Stimulated activated CD8-positive, alpha-beta memory T cell treated with anti-CD3 and anti-CD28 coated beads, Interleukin-15, amount 100 ng/mL, for 48 hours (primary cell): Measurements from ENCODE around the gene IQCB1.
"Not testable (repeated sequence)": the region's sequence is repeated elsewhere in the genome, so short reads cannot be mapped to it uniquely, and the experiment has no call there.

Experiments used
- DNase-seq, 2 donors: peaks; one replicate each; pipeline ENCODE4 v3.0.0-alpha.2; 2020; ENCODE audit warnings: low read depth in 2 of 2

The IQCB1 gene

DNA sequence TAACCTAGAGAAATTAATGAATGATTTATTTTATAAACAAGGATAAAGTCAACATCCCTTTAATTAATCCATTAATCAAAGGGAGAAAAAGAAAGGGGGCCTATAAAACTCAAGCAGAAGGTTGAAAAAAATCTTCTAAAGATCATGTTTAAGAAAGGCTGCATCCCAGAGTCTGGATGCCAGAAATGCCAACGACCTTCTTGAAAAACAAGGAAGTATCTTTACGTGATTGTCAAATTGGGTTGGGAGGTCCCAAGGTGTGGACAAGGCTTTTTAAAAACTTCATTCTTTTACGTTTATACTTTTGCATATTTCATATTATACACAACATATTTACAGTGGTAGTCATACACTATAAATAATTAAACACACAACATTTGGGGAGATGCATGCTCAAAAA, 86.9 kb downstream of the IQCB1 start:
- DNase-seq, result no peak

DNA sequence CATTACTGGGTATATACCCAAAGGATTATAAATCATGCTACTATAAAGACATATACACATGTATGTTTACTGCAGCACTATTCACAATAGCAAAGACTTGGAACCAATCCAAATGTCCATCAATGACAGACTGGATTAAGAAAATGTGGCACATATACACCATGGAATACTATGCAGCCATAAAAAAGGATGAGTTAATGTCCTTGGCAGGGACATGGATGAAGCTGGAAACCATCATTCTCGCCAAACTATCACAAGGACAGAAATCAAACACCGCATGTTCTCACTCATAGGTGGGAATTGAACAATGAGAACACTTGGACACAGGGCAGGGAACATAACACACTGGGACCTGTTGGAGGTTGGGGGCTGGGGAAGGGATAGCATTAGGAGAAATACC, 91.8 kb downstream of the IQCB1 start:
- DNase-seq, result not testable (repeated sequence)

DNA sequence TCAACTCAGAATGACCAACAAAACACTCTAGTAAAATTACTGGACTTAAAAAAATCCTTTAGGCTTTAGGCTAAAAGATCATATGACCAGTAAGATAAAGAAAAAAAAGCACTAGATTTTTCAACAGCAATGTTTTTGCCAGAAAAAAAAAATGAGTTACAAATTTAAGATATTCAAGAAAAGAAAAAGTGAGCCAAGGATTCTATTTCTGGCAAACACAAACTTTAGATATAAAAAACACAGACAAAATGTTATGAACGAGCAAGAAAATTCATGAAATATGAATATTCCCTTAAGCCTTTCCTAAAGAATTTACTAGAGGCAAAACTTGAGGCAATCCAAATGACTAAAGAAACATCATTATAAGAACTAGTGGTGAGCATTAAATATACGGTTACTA, 94.0 kb downstream of the IQCB1 start:
- DNase-seq, result no peak

DNA sequence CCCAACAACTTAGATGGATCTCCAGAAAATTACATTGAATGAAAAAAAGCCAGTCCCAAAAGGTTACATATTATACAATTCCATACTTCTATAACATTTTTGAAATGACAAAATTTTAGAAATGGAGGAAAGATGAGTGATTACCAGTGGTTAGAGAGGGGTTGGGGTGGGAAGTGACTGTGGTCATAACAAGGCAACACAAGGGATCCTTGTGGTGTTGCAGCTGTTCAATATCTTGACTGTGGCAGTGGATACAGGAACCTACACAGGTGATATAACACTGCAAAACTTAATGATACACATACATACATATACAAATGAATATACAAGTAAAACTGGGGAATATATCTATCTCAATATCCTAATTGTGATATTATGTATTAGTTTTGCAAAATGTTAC, 95.0 kb downstream of the IQCB1 start:
- DNase-seq, result no peak

DNA sequence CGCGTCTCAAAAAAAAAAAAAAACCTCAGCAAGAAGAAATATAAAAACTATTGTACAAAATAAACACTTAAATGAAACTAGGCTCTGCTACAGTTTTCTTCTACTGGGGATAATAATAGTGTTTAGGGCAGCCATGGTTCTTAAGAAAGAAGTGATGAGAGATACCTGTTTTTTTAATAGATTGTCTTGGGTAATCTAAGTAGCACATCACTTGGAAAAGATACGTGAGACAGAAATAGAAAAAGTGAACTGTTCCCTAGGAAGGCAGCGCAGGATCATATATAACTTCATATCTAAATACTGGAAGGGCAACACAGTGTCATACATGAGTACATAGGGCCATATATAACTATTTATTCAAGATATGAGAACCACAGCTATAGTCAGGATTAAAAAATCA, 97.2 kb downstream of the IQCB1 start:
- no peak for DNase-seq

DNA sequence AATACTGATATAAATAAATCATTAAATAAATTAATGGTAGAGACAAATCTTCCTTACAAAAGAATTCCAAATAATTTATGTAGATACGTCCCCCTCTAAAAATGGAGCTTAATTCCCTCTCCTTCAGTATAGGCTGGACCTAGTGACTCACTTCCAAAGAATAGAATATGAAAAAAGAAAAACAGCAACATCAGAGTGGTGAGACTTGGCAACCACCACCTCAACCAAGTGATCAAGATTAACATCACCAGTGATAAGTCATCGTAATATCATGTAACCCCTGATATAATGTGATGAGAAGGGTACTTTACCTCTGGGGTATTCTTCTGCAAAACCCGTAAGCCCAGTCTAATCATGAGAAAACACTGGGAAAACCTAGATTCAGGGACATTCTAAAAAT, 98.7 kb downstream of the IQCB1 start:
- no peak for DNase-seq

DNA sequence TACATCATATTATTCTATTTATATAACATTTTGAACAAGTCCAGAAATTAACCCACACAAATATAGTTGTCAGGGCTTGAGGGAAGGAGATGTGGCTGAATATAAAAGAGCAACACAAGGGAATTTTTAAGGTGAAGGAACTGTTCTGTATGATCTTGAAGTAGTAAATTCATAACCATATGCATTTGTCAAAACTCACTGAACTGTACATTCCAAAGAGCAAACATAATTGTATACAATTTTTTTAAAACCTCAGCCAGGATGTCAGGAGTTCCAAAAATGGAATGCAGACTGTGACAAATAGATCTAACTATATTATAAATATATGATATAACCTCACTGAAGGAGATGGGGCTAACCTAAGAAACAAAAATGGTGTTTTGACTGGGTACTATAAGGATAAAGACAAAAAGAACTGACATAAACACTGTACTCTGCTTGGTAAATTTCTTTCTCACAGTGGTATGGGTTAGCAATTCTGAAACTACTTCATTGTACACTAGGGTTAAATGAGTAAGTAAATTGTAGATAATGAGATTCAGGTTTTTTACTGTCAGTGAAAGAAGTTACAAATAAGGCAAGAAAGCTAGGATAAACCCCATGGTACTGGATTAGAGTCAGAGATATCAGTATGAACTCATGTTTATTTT, 99.7 kb downstream of the IQCB1 start:
- DNase-seq, result no peak

DNA sequence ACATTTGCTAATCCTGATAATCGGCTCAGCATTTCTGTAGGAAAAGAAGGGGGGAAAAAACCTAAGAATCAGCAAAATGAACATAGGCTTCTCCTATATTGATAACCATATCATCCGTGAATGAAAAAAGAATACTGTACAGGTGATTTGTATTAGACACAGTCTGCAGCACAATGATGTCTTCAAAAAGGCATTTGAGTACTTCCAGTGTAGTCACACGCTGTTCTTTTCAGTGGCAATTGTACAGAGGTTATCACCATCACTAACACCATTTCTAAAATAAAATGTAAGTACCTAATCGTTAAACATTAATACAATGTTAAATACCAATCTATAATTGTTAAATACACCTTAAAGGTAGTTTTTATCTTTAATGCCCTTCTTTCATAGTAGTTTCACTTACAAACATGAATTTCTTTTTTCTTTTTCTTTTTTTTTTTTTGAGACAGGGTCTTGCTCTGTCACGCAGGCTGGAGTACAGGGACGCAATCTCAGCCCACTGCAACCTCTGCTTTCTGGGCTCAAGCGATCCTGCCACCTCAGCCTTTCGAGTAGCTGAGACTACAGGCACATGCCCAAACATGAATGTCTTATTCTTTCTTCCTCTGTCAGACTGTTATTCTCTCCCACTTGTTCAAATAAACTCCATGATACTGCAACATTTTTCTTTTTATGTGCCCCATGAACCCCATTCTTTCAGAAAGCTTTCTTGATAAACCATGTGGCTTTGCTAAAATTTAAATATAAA, 103.7 kb downstream of the IQCB1 start:
- DNase-seq, result no peak

DNA sequence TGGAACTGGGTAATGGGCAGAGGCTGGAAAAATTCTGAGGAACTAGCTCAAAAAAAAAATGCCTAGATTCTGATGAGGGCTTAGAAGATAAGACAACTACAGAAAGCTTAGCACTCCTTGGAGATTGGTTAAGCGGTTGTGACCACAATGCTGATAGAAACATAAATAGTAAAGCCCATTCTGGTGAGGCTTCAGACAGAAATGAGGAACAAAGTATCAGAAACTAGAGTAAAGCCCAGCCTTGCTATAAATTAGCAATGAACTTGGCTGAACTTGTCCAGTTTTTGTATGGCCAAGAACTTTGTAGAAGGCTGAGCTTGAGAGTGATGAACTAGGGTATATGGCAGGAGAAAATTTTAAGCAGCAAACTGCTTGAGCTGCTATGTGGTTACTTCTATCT, 110.7 kb downstream of the IQCB1 start:
- no peak for DNase-seq

DNA sequence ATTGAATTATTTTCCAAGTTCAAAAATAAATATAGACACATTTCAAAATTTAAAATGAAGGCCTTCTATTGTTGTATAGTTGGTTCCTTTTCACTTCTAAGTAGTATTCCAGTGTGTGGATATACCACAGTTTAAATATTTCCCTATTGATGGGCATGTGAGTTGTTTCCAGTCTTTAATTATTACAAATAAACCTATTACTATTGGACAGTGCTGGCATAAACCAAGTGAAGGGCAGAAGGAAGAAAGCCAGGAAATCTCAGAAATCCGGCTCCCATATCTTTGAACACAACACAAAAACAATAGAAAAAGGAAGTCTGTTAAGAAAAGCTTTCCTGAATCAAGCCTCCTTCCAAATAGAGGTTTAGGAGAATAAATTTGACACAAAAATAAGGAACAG, 111.4 kb downstream of the IQCB1 start:
- DNase-seq, result no peak

DNA sequence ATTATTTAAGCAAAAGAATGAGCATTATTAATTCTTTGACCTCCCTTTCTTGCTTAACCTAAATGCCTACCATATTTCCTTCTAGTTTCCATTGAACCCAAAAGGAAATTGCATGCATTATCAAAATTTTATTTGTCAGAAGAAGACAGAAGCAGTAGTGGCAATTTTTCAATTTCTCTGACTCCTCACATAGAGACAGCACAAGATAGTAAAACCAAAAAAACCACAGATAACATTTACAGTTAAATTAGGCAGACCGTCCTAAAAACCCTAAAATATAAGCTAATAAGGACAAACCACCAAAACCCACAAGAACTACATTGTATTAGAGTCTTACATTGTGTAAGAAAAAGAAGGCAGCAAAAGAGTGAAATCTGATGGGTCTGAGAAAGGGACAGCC, 112.4 kb downstream of the IQCB1 start:
- no peak for DNase-seq

DNA sequence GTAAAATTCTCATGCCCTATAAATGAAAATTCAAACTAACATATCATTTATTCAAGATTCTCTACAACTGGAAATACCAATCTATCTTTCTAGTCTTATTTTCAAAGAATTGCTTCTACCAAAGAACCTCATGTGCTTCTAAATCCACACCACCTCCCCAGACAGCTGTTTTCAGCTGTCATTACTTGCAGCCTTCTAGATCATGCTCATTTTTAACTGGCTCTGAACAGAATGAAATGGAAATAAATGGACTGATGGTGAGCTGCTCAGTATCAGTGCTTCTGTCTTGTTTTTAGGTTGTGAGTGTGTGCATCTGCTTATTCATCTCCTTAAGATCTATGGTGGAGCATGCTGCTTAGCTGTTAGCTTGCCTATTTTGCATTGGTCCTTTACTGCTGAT, 114.7 kb downstream of the IQCB1 start:
- no peak for DNase-seq
